HK-2 (cell line): ENCODE results near the gene CCDC200.
"Not testable (repeated sequence)": the region's sequence is repeated elsewhere in the genome, so short reads cannot be mapped to it uniquely, and the experiment has no call there.

ENCODE experiments used
- DNase-seq: peaks from one replicate; pipeline ENCODE4 v3.0.0-alpha.2; 2018; ENCODE audit not compliant: unreplicated experiment

The CCDC200 gene

GRCh38 chr17:43228020-43228782 lies at the start of gene CCDC200:
Gene CCDC200 (minus strand): TSS chr17:43228623. CDS start chr17:43228554, 69 bp downstream.
- DNase-seq, result not testable (repeated sequence)

- not testable (repeated sequence) for DNase-seq
These were observed 44.5 kb upstream of the CCDC200 start for GRCh38 chr17:43272914-43273313.

- DNase-seq, result not testable (repeated sequence)
These were observed 44.1 kb upstream of the CCDC200 start for GRCh38 chr17:43272483-43272882.

- not testable (repeated sequence) for DNase-seq
These were observed 42.4 kb upstream of the CCDC200 start for GRCh38 chr17:43270552-43271504.

GRCh38 chr17:43246456-43246855 lies 18.0 kb upstream of the CCDC200 start:
- not testable (repeated sequence) for DNase-seq

- DNase-seq, result not testable (repeated sequence)
These were observed 12.4 kb upstream of the CCDC200 start for GRCh38 chr17:43240596-43241352.

- DNase-seq, result not testable (repeated sequence)
These were observed 11.2 kb upstream of the CCDC200 start for GRCh38 chr17:43239597-43239996.

GRCh38 chr17:43233877-43234276 lies 5.5 kb upstream of the CCDC200 start, which contains the start of gene RNU2-1:
Gene RNU2-1 (minus strand): TSS chr17:43233977.
- not testable (repeated sequence) for DNase-seq

GRCh38 chr17:43233263-43233662 lies 4.8 kb upstream of the CCDC200 start:
- not testable (repeated sequence) for DNase-seq

GRCh38 chr17:43232021-43232699 lies 3.7 kb upstream of the CCDC200 start:
- DNase-seq, result not testable (repeated sequence)

- not testable (repeated sequence) for DNase-seq
These were observed 3.0 kb upstream of the CCDC200 start for GRCh38 chr17:43231205-43232020.

- DNase-seq, result no peak
These were observed 2.0 kb downstream of the CCDC200 start for GRCh38 chr17:43226393-43226792.

GRCh38 chr17:43224146-43224705 lies 4.2 kb downstream of the CCDC200 start:
- no peak for DNase-seq

GRCh38 chr17:43220511-43221125 lies 7.8 kb downstream of the CCDC200 start:
- no peak for DNase-seq

GRCh38 chr17:43219746-43220380 lies 8.6 kb downstream of the CCDC200 start:
- DNase-seq, result no peak

- DNase-seq, result no peak
These were observed 9.4 kb downstream of the CCDC200 start for GRCh38 chr17:43219001-43219400.

GRCh38 chr17:43217614-43218087 lies 10.8 kb downstream of the CCDC200 start:
- DNase-seq, result no peak

- DNase-seq, result no peak
These were observed 11.4 kb downstream of the CCDC200 start for GRCh38 chr17:43216762-43217613.
